PC-9 (cell line): ENCODE measurements around the gene CEP20. TPM values are rescaled to one million over a fixed set of nuclear protein-coding genes. Genes with fewer than 3 reads are reported as not detected.

Experiments used
- BruUV-seq: library from RNA; stranded (reverse); fragments of 400-500 nt; replicated peaks from 2 replicates; lab custom pipeline; 2021; lab: Mats Ljungman, UMichigan
- CTCF ChIA-PET: fragments of 300-600 bp; sonication (Branson Sonifier 250); formaldehyde crosslinking; loops from one replicate; lab custom pipeline; 2022; ENCODE audit warnings: antibody characterized with exemption; lab: Charles Lee
- POLR2A ChIA-PET: fragments of 300-600 bp; sonication (Branson Sonifier 250); formaldehyde crosslinking; loops from one replicate; lab custom pipeline; 2022; ENCODE audit warnings: antibody characterized with exemption; ENCODE audit not compliant: unreplicated experiment; lab: Charles Lee
- DNase-seq, 2 experiments: peaks; one replicate each; pipeline versions ENCODE4 v3.0.0 to v3.0.0-alpha.2; 2015 to 2022; ENCODE audit warnings: mixed read lengths in 1 of 2
- H2AFZ ChIP-seq: fragments of 200-600 bp; sonication (generic); 2 replicates; pipeline ENCODE4 v1.8.1; 2017; ENCODE audit warnings: antibody characterized with exemption
- H3F3A ChIP-seq: fragments of 200-600 bp; sonication (generic); 2 replicates; pipeline ENCODE4 v1.8.1; 2017; ENCODE audit warnings: antibody characterized with exemption, mild to moderate bottlenecking, low read depth; ENCODE audit not compliant: insufficient read depth
- H3K27ac ChIP-seq: fragments of 200-600 bp; sonication (generic); 2 replicates; pipeline ENCODE4 v1.6.1; 2016; ENCODE audit warnings: mixed run types
- H3K27me3 ChIP-seq: fragments of 200-600 bp; sonication (generic); 2 replicates; pipeline ENCODE4 v1.6.1; 2016; ENCODE audit warnings: low read depth, mixed run types; ENCODE audit not compliant: insufficient read depth
- H3K36me3 ChIP-seq: fragments of 200-600 bp; sonication (generic); 2 replicates; pipeline ENCODE4 v1.6.1; 2016; ENCODE audit warnings: low read depth, mixed run types
- H3K4me1 ChIP-seq: fragments of 200-600 bp; sonication (generic); replicated peaks from 2 replicates; pipeline ENCODE4 v1.6.1; 2016; ENCODE audit warnings: mixed run types; ENCODE audit not compliant: insufficient read depth
- H3K4me2 ChIP-seq: fragments of 200-600 bp; sonication (generic); 2 replicates; pipeline ENCODE4 v1.6.1; 2017; ENCODE audit warnings: mixed run types
- H3K4me3 ChIP-seq: fragments of 200-600 bp; sonication (generic); 2 replicates; pipeline ENCODE4 v1.6.1; 2016; ENCODE audit warnings: mixed run types
- H3K79me2 ChIP-seq: fragments of 200-600 bp; sonication (generic); 2 replicates; pipeline ENCODE4 v1.6.1; 2017; ENCODE audit warnings: low read depth, mixed run types
- H3K9me2 ChIP-seq: fragments of 200-600 bp; sonication (generic); 2 replicates; pipeline ENCODE4 v1.8.1; 2017; ENCODE audit warnings: mild to moderate bottlenecking; ENCODE audit not compliant: insufficient read depth
- H3K9me3 ChIP-seq: fragments of 200-600 bp; sonication (generic); 2 replicates; pipeline ENCODE4 v1.8.1; 2016; ENCODE audit warnings: low read depth; ENCODE audit not compliant: insufficient read depth
- H4K20me1 ChIP-seq: fragments of 200-600 bp; sonication (generic); 2 replicates; pipeline ENCODE4 v1.8.1; 2017; ENCODE audit not compliant: insufficient read depth
- CTCF ChIP-seq: fragments of 200-600 bp; sonication (generic); conservative IDR thresholded peaks from 2 replicates; pipeline ENCODE4 v1.6.1; 2017; ENCODE audit warnings: mixed run types, antibody characterized with exemption, mild to moderate bottlenecking, moderate library complexity
- EZH2 ChIP-seq: fragments of 200-600 bp; sonication (generic); IDR thresholded peaks from 2 replicates; pipeline ENCODE4 v1.8.0; 2017; ENCODE audit warnings: antibody characterized with exemption, low read depth
- intact Hi-C: fragments of 100-400 bp; cut with micrococcal nuclease; formaldehyde crosslinking; loops from one replicate; pipeline ENCODE4 v1.10.0; 2022; ENCODE audit not compliant: unreplicated experiment
- total RNA-seq: library from RNA; stranded (reverse); gene quantifications from 2 replicates; pipeline ENCODE4 v1.2.3, GENCODE V29; 2021

CEP20 gene
- total RNA-seq, 1 experiment from 2014 or later, result 125 TPM

- POLR2A ChIA-PET, result no interaction called here
- H3K4me3 ChIP-seq, result no peak overlapping the region
- H3K9me3 ChIP-seq, result no peaks in the 10 kb centered on the region
- no peaks in the 10 kb centered on the region for H3K27me3 ChIP-seq
- TF ChIP-seq CTCF (no peak), EZH2 (no peak)
- no TSS peak for BruUV-seq
- H3K79me2 ChIP-seq, result no peaks in the 10 kb centered on the region
- no peaks in the 10 kb centered on the region for H4K20me1 ChIP-seq
- no peaks in the 10 kb centered on the region for H3K36me3 ChIP-seq
- no peaks in the 10 kb centered on the region for H3K4me1 ChIP-seq
- DNase-seq, result no peak
- H3K4me2 ChIP-seq, result no peak overlapping the region
- H2AFZ ChIP-seq, result no peak overlapping the region
- CTCF ChIA-PET, result no interaction called here
- H3K27ac ChIP-seq, result no peak overlapping the region
- no peaks in the 10 kb centered on the region for H3F3A ChIP-seq
- H3K9me2 ChIP-seq, result no peaks in the 10 kb centered on the region
- intact Hi-C loops, result no loop called here
Measured at GRCh38 chr16:15830832-15831451, 57.5 kb downstream of the CEP20 start.

- Histone ChIP-seq H3K36me3 (no peaks in the 10 kb centered on the region), H3K79me2 (no peaks in the 10 kb centered on the region), H3K27me3 (no peaks in the 10 kb centered on the region), H3K27ac (no peak overlapping the region), H3F3A (no peaks in the 10 kb centered on the region), H3K4me2 (no peak overlapping the region), H3K9me2 (no peaks in the 10 kb centered on the region), H3K4me1 (no peaks in the 10 kb centered on the region), H4K20me1 (no peaks in the 10 kb centered on the region), H3K9me3 (no peaks in the 10 kb centered on the region), H3K4me3 (no peak overlapping the region), H2AFZ (no peak overlapping the region; the same call in 1 of the 2 replicates)
- intact Hi-C loops, result no loop called here
- CTCF ChIA-PET, result no interaction called here
- TF ChIP-seq CTCF (no peak), EZH2 (no peak)
- no peak for DNase-seq
- POLR2A ChIA-PET, result no interaction called here
- no TSS peak for BruUV-seq
Measured at GRCh38 chr16:15829460-15829859, 58.9 kb downstream of the CEP20 start.

GRCh38 chr16:15827709-15828343 is 60.6 kb downstream of the CEP20 start:
- ChIA-PET POLR2A (no interaction called here), CTCF (interaction anchor here (0.6 kb wide), 1 partner anchor 7 kb away, joined by 3 read pairs; no protein-coding TSS in a partner anchor)
- no peak for TF ChIP-seq EZH2
- no peak for TF ChIP-seq CTCF
- Histone ChIP-seq H3K4me1 (no peaks in the 10 kb centered on the region), H3K27me3 (no peaks in the 10 kb centered on the region), H3K9me3 (no peaks in the 10 kb centered on the region), H2AFZ (no peak overlapping the region), H3K4me3 (no peak overlapping the region), H3K27ac (no peak overlapping the region), H3F3A (no peaks in the 10 kb centered on the region), H3K36me3 (no peaks in the 10 kb centered on the region), H3K9me2 (no peaks in the 10 kb centered on the region), H3K4me2 (no peak overlapping the region), H3K79me2 (no peaks in the 10 kb centered on the region), H4K20me1 (no peaks in the 10 kb centered on the region)
- intact Hi-C loops, result no loop called here
- BruUV-seq, result no TSS peak
- no peak for DNase-seq
